ENCODE measurements around the gene CNDP1. TPM values are rescaled to one million over a fixed set of nuclear protein-coding genes. Genes with fewer than 3 reads are reported as not detected.

Gene CNDP1
- total RNA-seq, 2 donors from 2014 or later = not detected

GRCh38 chr18:74597662-74598349 lies 63.5 kb downstream of the CNDP1 start, which contains the start of gene ZNF407:
Gene ZNF407 (plus strand): TSS chr18:74597870. CDS start chr18:74631020, 33,150 bp downstream.
- intact Hi-C loops (cut with DNase I) = no loop called here
- peak; percentile 94 to 96 for ATAC-seq

GRCh38 chr18:74598350-74599001 lies 64.2 kb downstream of the CNDP1 start:
- intact Hi-C loops (cut with DNase I) = no loop called here
- peak; percentile 51 to 55 for ATAC-seq
- DNase-seq = peak; percentile 69

More at GRCh38 chr18:74597662-74598349, 63.5 kb downstream of the CNDP1 start, which contains the start of gene ZNF407:
- DNase-seq = peak; percentile 88

- DNase-seq = no peak
- intact Hi-C loops (cut with DNase I) = no loop called here
Observed at GRCh38 chr18:74604361-74604760, 70.1 kb downstream of the CNDP1 start.

GRCh38 chr18:74604774-74605173 lies 70.5 kb downstream of the CNDP1 start:
- intact Hi-C loops (cut with DNase I) = no loop called here
- ATAC-seq (peak; percentile 47 to 79), DNase-seq (no peak)

More at GRCh38 chr18:74604361-74604760, 70.1 kb downstream of the CNDP1 start:
- no peak for ATAC-seq

GRCh38 chr18:74608681-74609080 lies 74.4 kb downstream of the CNDP1 start:
- ATAC-seq (no peak), DNase-seq (no peak)
- intact Hi-C loops (cut with DNase I) = no loop called here

GRCh38 chr18:74609535-74609934 lies 75.2 kb downstream of the CNDP1 start:
- DNase-seq (no peak), ATAC-seq (no peak)
- intact Hi-C loops (cut with DNase I) = no loop called here

GRCh38 chr18:74610051-74610615 lies 75.8 kb downstream of the CNDP1 start:
- intact Hi-C loops (cut with DNase I) = no loop called here
- no peak for ATAC-seq
- no peak for DNase-seq

- DNase-seq (no peak), ATAC-seq (no peak)
- intact Hi-C loops (cut with DNase I) = no loop called here
Observed at GRCh38 chr18:74610860-74611259, 76.6 kb downstream of the CNDP1 start.

GRCh38 chr18:74611765-74612164 lies 77.5 kb downstream of the CNDP1 start:
- intact Hi-C loops (cut with DNase I) = no loop called here
- ATAC-seq = no peak
- DNase-seq = no peak

- DNase-seq = no peak
- no peak for ATAC-seq
- intact Hi-C loops (cut with DNase I) = no loop called here
Observed at GRCh38 chr18:74613381-74613780, 79.1 kb downstream of the CNDP1 start.

- intact Hi-C loops (cut with DNase I) = no loop called here
- ATAC-seq = no peak
- no peak for DNase-seq
Observed at GRCh38 chr18:74616494-74616893, 82.2 kb downstream of the CNDP1 start.

GRCh38 chr18:74617486-74617885 lies 83.2 kb downstream of the CNDP1 start:
- intact Hi-C loops (cut with DNase I) = no loop called here
- ATAC-seq (no peak), DNase-seq (no peak)

- DNase-seq (no peak), ATAC-seq (no peak)
- intact Hi-C loops (cut with DNase I) = no loop called here
Observed at GRCh38 chr18:74622072-74622471, 87.8 kb downstream of the CNDP1 start.

GRCh38 chr18:74623047-74623816 lies 88.9 kb downstream of the CNDP1 start:
- intact Hi-C loops (cut with DNase I) = no loop called here

GRCh38 chr18:74624466-74624865 lies 90.2 kb downstream of the CNDP1 start:
- ATAC-seq (no peak), DNase-seq (no peak)
- intact Hi-C loops (cut with DNase I) = no loop called here

More at GRCh38 chr18:74623047-74623816, 88.9 kb downstream of the CNDP1 start:
- DNase-seq = no peak
- no peak for ATAC-seq

- ATAC-seq (no peak), DNase-seq (no peak)
- intact Hi-C loops (cut with DNase I) = no loop called here
Observed at GRCh38 chr18:74625157-74625556, 90.9 kb downstream of the CNDP1 start.

- intact Hi-C loops (cut with DNase I) = no loop called here
- DNase-seq = no peak
- ATAC-seq = no peak
Observed at GRCh38 chr18:74626049-74626874, 92.0 kb downstream of the CNDP1 start.

GRCh38 chr18:74630804-74631203 lies 96.5 kb downstream of the CNDP1 start:
- DNase-seq (no peak), ATAC-seq (no peak)
- intact Hi-C loops (cut with DNase I) = no loop called here

GRCh38 chr18:74631212-74631611 lies 96.9 kb downstream of the CNDP1 start:
- no peak for DNase-seq
- no peak for ATAC-seq
- intact Hi-C loops (cut with DNase I) = no loop called here
